ENCODE data around the gene HOXB2. TPM values are rescaled to one million over a fixed set of nuclear protein-coding genes. Genes with fewer than 3 reads are reported as not detected.
"Not testable (repeated sequence)": the region's sequence is repeated elsewhere in the genome, so short reads cannot be mapped to it uniquely, and the experiment has no call there.

The HOXB2 gene
- polyA plus RNA-seq, 1 donor = 18.6 TPM

DNA sequence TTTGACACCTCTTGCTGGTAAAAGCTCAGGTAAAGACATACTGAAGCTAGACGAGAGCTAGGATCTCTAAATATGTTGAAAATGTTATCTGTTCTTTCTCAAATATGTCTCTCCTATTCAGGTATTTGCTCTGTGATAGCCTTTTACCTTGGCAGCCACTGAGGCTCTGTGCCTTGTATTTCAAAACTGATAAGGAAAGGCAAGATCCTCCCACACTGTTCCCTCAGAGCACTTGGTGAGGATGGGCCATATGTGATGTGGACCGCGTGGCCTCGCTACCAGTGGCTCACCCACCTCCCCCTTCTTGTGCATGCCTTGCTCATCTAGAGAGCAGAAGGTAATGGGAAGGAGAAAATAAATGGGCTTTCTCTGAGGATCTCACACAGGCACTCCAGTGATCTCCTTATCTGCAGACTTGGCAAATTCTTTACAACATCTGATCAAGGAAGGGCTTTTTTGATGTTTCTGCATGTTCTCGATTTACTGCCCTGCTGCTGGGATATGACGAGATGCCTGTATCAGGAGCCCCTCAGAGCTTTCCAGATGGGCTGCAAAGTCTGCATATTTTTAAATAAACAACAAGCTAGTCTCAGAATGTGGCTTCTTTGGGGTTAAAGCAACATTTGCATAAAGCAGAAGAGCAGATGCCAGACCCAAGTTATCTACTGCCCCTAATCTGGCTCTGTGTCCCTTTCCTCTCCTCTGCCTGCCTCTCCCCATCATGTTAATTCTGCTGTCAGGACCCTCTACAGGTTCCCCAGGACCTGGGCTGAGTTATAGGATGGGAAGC is 31.0 kb downstream of the HOXB2 start:
- no CpG with 5 or more reads among the region's 6 CpGs for WGBS (ENCODE audit: insufficient coverage, low lambda C conversion rate)
- H3K27ac ChIP-seq (ENCODE audit: low read length) = no peak overlapping the region
- H3K4me3 ChIP-seq (ENCODE audit: low read length) = no peak overlapping the region
- H3K36me3 ChIP-seq (ENCODE audit: control insufficient read depth, insufficient read depth, low read length) = no peaks in the 10 kb centered on the region
- peaks cover 38% of the 10 kb centered on the region for H3K27me3 ChIP-seq (ENCODE audit: control insufficient read depth, insufficient read depth, low read length)
- no peaks in the 10 kb centered on the region for H3K9me3 ChIP-seq (ENCODE audit: control insufficient read depth, low read depth, low read length)
- H3K4me1 ChIP-seq (ENCODE audit: control insufficient read depth, insufficient read depth, low read length) = no peaks in the 10 kb centered on the region
- no peak for DNase-seq

DNA sequence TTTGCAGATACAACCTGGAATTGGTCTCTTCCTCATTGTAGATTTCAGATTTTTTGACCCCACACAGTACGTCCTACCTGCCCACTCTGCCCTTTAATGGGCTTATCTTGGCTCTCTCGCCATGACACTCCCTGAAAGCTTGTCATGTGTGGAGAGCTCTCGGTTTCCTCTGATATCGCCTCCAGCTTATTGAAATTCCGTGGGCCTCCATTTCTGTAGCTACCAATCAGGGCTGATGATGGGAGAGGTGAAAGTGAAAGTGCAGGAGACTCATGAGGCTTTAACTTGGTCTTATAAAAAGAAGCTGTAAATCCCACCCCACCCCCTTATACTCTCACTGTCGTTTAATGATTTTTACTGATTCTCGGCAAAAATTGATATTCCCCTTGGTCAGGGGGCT is 31.8 kb downstream of the HOXB2 start:
- Histone ChIP-seq H3K27ac (ENCODE audit: low read length) (no peak overlapping the region), H3K4me3 (ENCODE audit: low read length) (no peak overlapping the region), H3K27me3 (ENCODE audit: control insufficient read depth, insufficient read depth, low read length) (peaks cover 36% of the 10 kb centered on the region), H3K4me1 (ENCODE audit: control insufficient read depth, insufficient read depth, low read length) (no peaks in the 10 kb centered on the region), H3K9me3 (ENCODE audit: control insufficient read depth, low read depth, low read length) (no peaks in the 10 kb centered on the region), H3K36me3 (ENCODE audit: control insufficient read depth, insufficient read depth, low read length) (no peaks in the 10 kb centered on the region)
- DNase-seq = no peak
- 0% methylated on average over 1 of the region's 7 CpGs for WGBS (ENCODE audit: insufficient coverage, low lambda C conversion rate)

DNA sequence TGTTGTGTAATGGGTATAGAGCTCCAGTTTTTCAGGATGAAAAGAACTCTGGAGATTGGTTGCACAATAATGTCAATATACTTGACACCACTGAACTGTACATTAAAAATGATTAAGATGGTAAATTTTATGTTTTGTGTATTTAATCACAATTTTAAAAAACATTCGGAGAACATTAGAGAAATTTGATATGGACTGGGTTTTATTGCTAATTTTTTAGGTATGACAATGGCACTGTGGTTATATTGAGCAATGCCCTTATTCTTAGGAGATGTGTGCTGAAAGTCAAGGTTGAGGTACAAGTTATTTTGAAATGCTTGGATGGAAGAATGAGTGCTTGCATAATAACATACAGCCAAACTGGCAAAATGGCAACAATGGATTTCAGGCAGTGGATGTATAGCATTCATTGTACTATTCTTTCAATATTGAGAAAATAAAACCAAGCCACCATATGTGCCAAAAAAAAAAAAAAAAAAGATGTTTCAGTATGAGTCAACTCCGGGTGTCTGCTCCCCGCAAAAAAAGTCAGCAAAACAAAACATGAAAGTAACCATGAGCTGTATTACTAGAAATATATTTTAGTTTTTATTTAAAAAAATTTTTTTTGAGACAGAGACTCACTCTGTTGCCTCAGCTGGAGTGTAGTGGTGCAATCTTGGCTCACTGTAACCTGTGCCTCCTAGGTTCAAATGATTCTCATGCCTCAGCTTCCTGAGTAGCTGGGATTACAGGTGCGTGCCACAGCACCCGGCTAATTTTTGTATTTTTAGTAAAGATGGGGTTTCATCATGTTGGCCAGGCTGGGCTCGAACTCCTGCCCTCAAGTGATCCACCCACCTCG is 33.9 kb downstream of the HOXB2 start:
- Histone ChIP-seq H3K4me1 (ENCODE audit: control insufficient read depth, insufficient read depth, low read length) (no peaks in the 10 kb centered on the region), H3K27me3 (ENCODE audit: control insufficient read depth, insufficient read depth, low read length) (peaks cover 36% of the 10 kb centered on the region), H3K4me3 (ENCODE audit: low read length) (no peak overlapping the region), H3K36me3 (ENCODE audit: control insufficient read depth, insufficient read depth, low read length) (no peaks in the 10 kb centered on the region), H3K27ac (ENCODE audit: low read length) (no peak overlapping the region), H3K9me3 (ENCODE audit: control insufficient read depth, low read depth, low read length) (no peaks in the 10 kb centered on the region)
- WGBS (ENCODE audit: insufficient coverage, low lambda C conversion rate) = 86% methylated on average over 1 of the region's 7 CpGs
- DNase-seq = no peak

DNA sequence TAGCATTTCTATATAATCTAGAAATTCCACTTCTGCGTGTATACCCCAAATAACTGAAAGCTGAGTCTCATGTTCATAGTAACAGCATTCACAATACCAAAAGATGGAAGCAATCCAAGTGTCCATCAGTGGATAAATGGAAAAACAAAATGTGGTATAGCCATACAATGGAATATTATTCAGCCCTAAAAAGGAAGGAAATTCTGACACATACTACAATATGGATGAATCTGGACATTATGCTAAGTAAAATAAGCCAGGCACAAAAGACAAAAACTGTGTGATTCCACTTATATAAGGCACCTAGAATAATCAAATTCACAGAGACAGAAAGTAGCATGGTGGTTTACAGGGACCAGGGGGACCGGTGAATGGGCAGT is 34.5 kb downstream of the HOXB2 start:
- no peaks in the 10 kb centered on the region for H3K36me3 ChIP-seq (ENCODE audit: control insufficient read depth, insufficient read depth, low read length)
- DNase-seq = no peak
- 100% methylated on average over 1 of the region's 2 CpGs for WGBS (ENCODE audit: insufficient coverage, low lambda C conversion rate)

DNA sequence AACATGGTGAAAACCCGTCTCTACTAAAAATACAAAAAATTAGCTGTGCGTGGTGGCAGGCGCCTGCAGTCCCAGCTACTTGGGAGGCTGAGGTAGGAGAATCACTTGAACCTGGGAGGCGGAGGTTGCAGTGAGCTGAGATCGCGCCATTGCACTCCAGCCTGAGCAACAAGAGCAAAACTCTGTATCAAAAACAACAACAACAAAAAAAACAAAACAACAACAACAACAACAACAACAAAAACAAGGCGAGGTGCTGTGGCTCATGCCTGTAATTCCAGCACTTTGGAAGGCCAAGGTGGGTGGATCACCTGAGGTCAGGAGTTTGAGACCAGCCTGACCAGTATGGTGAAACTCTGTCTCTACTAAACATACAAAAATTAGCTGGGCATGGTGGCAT is 35.2 kb downstream of the HOXB2 start:
- WGBS (ENCODE audit: insufficient coverage, low lambda C conversion rate) = no CpG with 5 or more reads among the region's 7 CpGs
- H3K9me3 ChIP-seq (ENCODE audit: control insufficient read depth, low read depth, low read length) = not testable (repeated sequence)

More for the DNA sequence above, 34.5 kb downstream of the HOXB2 start:
- peaks cover 35% of the 10 kb centered on the region for H3K27me3 ChIP-seq (ENCODE audit: control insufficient read depth, insufficient read depth, low read length)
- no peaks in the 10 kb centered on the region for H3K9me3 ChIP-seq (ENCODE audit: control insufficient read depth, low read depth, low read length)
- no peak overlapping the region for H3K4me3 ChIP-seq (ENCODE audit: low read length)
- H3K27ac ChIP-seq (ENCODE audit: low read length) = no peak overlapping the region
- no peaks in the 10 kb centered on the region for H3K4me1 ChIP-seq (ENCODE audit: control insufficient read depth, insufficient read depth, low read length)

DNA sequence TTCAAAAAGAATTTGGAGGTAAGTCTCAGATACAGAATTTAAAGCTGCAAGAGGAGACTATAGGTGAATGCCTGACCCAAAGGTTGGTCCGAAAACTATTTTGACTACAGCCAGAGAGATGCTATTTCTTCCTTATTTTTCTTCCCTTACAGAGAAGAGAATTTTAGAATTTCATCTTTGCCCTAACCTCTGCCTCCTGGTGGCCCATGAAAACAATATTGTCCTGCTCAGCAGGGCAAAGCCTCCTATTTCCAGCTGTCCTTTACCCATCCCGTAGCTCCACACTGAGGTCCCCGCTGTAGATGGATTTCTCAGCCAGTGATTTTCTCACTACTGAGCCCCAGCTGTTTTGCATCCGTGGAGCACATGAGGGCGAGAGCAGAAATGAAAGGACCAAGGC is 38.7 kb downstream of the HOXB2 start:
- peaks cover 35% of the 10 kb centered on the region for H3K27me3 ChIP-seq (ENCODE audit: control insufficient read depth, insufficient read depth, low read length)
- H3K36me3 ChIP-seq (ENCODE audit: control insufficient read depth, insufficient read depth, low read length) = no peaks in the 10 kb centered on the region
- no peaks in the 10 kb centered on the region for H3K4me1 ChIP-seq (ENCODE audit: control insufficient read depth, insufficient read depth, low read length)
- H3K27ac ChIP-seq (ENCODE audit: low read length) = no peak overlapping the region
- no peak for DNase-seq
- H3K4me3 ChIP-seq (ENCODE audit: low read length) = no peak overlapping the region
- WGBS (ENCODE audit: insufficient coverage, low lambda C conversion rate) = no CpG with 5 or more reads among the region's 5 CpGs
- H3K9me3 ChIP-seq (ENCODE audit: control insufficient read depth, low read depth, low read length) = no peaks in the 10 kb centered on the region

More for the DNA sequence above, 35.2 kb downstream of the HOXB2 start:
- H3K27ac ChIP-seq (ENCODE audit: low read length); H3K36me3 ChIP-seq (ENCODE audit: control insufficient read depth, insufficient read depth, low read length); H3K4me3 ChIP-seq (ENCODE audit: low read length); DNase-seq; H3K4me1 ChIP-seq (ENCODE audit: control insufficient read depth, insufficient read depth, low read length): not testable (repeated sequence)
- peaks cover 30% of the 10 kb centered on the region for H3K27me3 ChIP-seq (ENCODE audit: control insufficient read depth, insufficient read depth, low read length)

DNA sequence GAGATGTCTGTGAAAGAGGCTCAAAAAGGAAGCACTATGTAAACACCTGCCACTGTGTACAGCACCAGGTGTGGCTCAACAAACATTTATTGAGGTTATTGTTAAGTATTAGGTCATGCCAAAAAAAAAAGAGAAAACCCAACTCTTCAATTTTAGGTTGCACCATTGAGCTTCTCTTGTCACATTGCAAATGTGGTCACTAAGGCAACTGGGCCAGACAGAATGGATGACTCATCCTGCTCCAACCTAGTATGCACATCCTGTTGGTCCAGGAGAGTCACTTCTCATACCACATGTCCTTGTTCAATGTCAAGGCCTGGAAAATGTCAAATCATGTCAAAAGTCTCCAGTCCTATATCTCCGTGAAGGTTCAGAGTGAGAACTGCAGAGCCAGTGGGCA is 39.1 kb downstream of the HOXB2 start:
- no peak overlapping the region for H3K27ac ChIP-seq (ENCODE audit: low read length)
- DNase-seq = no peak
- no peaks in the 10 kb centered on the region for H3K9me3 ChIP-seq (ENCODE audit: control insufficient read depth, low read depth, low read length)
- H3K4me1 ChIP-seq (ENCODE audit: control insufficient read depth, insufficient read depth, low read length) = no peaks in the 10 kb centered on the region
- peaks cover 38% of the 10 kb centered on the region for H3K27me3 ChIP-seq (ENCODE audit: control insufficient read depth, insufficient read depth, low read length)
- no peaks in the 10 kb centered on the region for H3K36me3 ChIP-seq (ENCODE audit: control insufficient read depth, insufficient read depth, low read length)
- no CpG with 5 or more reads among the region's 1 CpG for WGBS (ENCODE audit: insufficient coverage, low lambda C conversion rate)
- no peak overlapping the region for H3K4me3 ChIP-seq (ENCODE audit: low read length)

DNA sequence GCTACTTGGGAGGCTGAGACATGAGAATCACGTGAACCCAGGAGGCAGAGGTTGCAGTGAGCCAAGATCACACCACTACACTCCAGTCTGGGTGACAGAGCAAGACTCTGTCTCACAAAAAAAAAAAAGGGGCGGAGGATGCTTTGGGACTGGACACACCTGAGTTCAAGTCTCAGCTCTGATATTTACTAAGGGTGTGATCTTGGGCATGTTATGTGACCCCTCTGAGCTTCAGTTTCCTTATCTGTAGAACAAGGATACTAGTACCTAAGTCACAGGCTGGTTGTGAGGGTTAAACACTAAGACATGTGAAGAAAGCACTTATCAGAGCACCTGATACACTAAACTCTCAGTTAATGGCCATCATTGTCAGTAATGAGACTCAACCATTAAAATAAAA is 40.0 kb downstream of the HOXB2 start:
- Histone ChIP-seq H3K27me3 (ENCODE audit: control insufficient read depth, insufficient read depth, low read length) (peaks cover 41% of the 10 kb centered on the region), H3K9me3 (ENCODE audit: control insufficient read depth, low read depth, low read length) (no peaks in the 10 kb centered on the region), H3K36me3 (ENCODE audit: control insufficient read depth, insufficient read depth, low read length) (no peaks in the 10 kb centered on the region), H3K4me3 (ENCODE audit: low read length) (no peak overlapping the region), H3K27ac (ENCODE audit: low read length) (no peak overlapping the region), H3K4me1 (ENCODE audit: control insufficient read depth, insufficient read depth, low read length) (no peaks in the 10 kb centered on the region)
- DNase-seq = no peak
- WGBS (ENCODE audit: insufficient coverage, low lambda C conversion rate) = no CpG with 5 or more reads among the region's 2 CpGs

DNA sequence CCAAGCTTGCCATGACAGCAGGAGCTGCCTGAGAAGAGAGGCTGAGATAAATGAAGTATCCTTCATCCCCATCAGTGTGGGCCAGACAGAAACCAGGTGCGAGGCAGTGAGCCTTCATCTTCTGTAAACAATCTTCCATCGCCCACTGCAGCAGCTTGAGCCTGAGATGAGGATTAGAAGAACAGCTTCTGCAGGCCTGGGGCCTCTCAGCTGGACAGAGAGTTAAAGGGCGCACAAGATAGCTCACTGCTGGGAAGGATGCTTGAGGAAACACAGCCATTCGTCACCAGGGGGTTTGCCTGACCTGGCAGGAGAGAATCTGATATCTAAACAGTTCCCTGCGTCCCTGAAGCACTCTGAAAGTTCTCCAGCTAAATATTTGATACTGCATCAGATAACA is 41.2 kb downstream of the HOXB2 start:
- Histone ChIP-seq H3K27ac (ENCODE audit: low read length) (no peak overlapping the region), H3K4me3 (ENCODE audit: low read length) (no peak overlapping the region), H3K27me3 (ENCODE audit: control insufficient read depth, insufficient read depth, low read length) (peaks cover 45% of the 10 kb centered on the region), H3K36me3 (ENCODE audit: control insufficient read depth, insufficient read depth, low read length) (no peaks in the 10 kb centered on the region), H3K4me1 (ENCODE audit: control insufficient read depth, insufficient read depth, low read length) (no peaks in the 10 kb centered on the region), H3K9me3 (ENCODE audit: control insufficient read depth, low read depth, low read length) (no peaks in the 10 kb centered on the region)
- DNase-seq = no peak
- no CpG with 5 or more reads among the region's 5 CpGs for WGBS (ENCODE audit: insufficient coverage, low lambda C conversion rate)

DNA sequence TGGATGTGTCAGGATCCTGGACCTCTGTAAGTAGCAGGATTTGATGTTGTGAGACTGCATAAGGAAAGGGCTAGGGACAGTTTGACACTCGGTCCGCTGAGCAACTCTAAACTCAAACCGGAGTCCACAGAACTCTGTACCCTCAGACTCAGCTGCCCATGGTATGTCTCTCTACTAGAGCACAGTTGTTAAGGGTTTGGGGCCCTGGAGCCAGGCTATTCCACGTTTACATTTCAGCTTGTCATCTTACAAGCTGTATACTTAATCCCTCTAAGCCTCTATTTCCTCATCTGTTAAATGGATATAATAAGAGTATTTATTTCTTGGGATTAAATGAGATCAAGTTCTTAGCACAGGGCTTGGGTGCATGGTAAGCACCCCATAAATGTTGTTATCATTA is 42.0 kb downstream of the HOXB2 start:
- Histone ChIP-seq H3K4me1 (ENCODE audit: control insufficient read depth, insufficient read depth, low read length) (no peaks in the 10 kb centered on the region), H3K9me3 (ENCODE audit: control insufficient read depth, low read depth, low read length) (no peaks in the 10 kb centered on the region), H3K27ac (ENCODE audit: low read length) (no peak overlapping the region), H3K27me3 (ENCODE audit: control insufficient read depth, insufficient read depth, low read length) (peaks cover 53% of the 10 kb centered on the region), H3K36me3 (ENCODE audit: control insufficient read depth, insufficient read depth, low read length) (no peaks in the 10 kb centered on the region), H3K4me3 (ENCODE audit: low read length) (no peak overlapping the region)
- DNase-seq = no peak
- WGBS (ENCODE audit: insufficient coverage, low lambda C conversion rate) = no CpG with 5 or more reads among the region's 4 CpGs

Measured in large intestine (tissue), 3 donors.